ENCODE data around the gene GMDS.

Gene GMDS

GRCh38 chr6:1821513-1822183 is 423.8 kb downstream of the GMDS start:
- Histone ChIP-seq H3K9ac (no peak overlapping the region), H3K27me3 (ENCODE audit: control insufficient read depth, insufficient read depth, low read length) (no peaks in the 10 kb centered on the region), H3K36me3 (ENCODE audit: control insufficient read depth, insufficient read depth, low read length) (no peaks in the 10 kb centered on the region), H3K4me1 (no peaks in the 10 kb centered on the region), H2AFZ (no peak overlapping the region), H3K27ac (no peak overlapping the region), H3K4me3 (ENCODE audit: low read depth, low read length) (no peak overlapping the region), H3K79me2 (no peaks in the 10 kb centered on the region), H3K9me3 (ENCODE audit: control insufficient read depth, low read length) (no peaks in the 10 kb centered on the region), H3K4me2 (ENCODE audit: low read length) (no peak overlapping the region)
- TF ChIP-seq, protein P1, sequence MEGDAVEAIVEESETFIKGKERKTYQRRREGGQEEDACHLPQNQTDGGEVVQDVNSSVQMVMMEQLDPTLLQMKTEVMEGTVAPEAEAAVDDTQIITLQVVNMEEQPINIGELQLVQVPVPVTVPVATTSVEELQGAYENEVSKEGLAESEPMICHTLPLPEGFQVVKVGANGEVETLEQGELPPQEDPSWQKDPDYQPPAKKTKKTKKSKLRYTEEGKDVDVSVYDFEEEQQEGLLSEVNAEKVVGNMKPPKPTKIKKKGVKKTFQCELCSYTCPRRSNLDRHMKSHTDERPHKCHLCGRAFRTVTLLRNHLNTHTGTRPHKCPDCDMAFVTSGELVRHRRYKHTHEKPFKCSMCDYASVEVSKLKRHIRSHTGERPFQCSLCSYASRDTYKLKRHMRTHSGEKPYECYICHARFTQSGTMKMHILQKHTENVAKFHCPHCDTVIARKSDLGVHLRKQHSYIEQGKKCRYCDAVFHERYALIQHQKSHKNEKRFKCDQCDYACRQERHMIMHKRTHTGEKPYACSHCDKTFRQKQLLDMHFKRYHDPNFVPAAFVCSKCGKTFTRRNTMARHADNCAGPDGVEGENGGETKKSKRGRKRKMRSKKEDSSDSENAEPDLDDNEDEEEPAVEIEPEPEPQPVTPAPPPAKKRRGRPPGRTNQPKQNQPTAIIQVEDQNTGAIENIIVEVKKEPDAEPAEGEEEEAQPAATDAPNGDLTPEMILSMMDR (IDR thresholded peaks at IDR 0.05): no peak

GRCh38 chr6:1821164-1821512 is 424.3 kb downstream of the GMDS start:
- Histone ChIP-seq H2AFZ (no peak overlapping the region), H3K4me3 (ENCODE audit: low read depth, low read length) (no peak overlapping the region), H3K4me2 (ENCODE audit: low read length) (no peak overlapping the region), H3K9me3 (ENCODE audit: control insufficient read depth, low read length) (no peaks in the 10 kb centered on the region), H3K27ac (no peak overlapping the region), H3K27me3 (ENCODE audit: control insufficient read depth, insufficient read depth, low read length) (no peaks in the 10 kb centered on the region), H3K9ac (no peak overlapping the region), H3K36me3 (ENCODE audit: control insufficient read depth, insufficient read depth, low read length) (no peaks in the 10 kb centered on the region), H3K79me2 (no peaks in the 10 kb centered on the region), H3K4me1 (no peaks in the 10 kb centered on the region)
- TF ChIP-seq, protein P1 (IDR thresholded peaks at IDR 0.05): no peak

- H3K27me3 ChIP-seq (ENCODE audit: control insufficient read depth, insufficient read depth, low read length): no peaks in the 10 kb centered on the region
- H3K79me2 ChIP-seq: no peaks in the 10 kb centered on the region
- TF ChIP-seq, protein P1 (IDR thresholded peaks at IDR 0.05): no peak
- H3K4me2 ChIP-seq (ENCODE audit: low read length): no peak overlapping the region
- H3K9ac ChIP-seq: no peak overlapping the region
- no peak overlapping the region for H3K27ac ChIP-seq
- no peaks in the 10 kb centered on the region for H3K4me1 ChIP-seq
- H2AFZ ChIP-seq: no peak overlapping the region
- no peaks in the 10 kb centered on the region for H3K9me3 ChIP-seq (ENCODE audit: control insufficient read depth, low read length)
- H3K36me3 ChIP-seq (ENCODE audit: control insufficient read depth, insufficient read depth, low read length): no peaks in the 10 kb centered on the region
- no peak overlapping the region for H3K4me3 ChIP-seq (ENCODE audit: low read depth, low read length)
These were observed 424.7 kb downstream of the GMDS start for GRCh38 chr6:1820714-1821113.

DNA sequence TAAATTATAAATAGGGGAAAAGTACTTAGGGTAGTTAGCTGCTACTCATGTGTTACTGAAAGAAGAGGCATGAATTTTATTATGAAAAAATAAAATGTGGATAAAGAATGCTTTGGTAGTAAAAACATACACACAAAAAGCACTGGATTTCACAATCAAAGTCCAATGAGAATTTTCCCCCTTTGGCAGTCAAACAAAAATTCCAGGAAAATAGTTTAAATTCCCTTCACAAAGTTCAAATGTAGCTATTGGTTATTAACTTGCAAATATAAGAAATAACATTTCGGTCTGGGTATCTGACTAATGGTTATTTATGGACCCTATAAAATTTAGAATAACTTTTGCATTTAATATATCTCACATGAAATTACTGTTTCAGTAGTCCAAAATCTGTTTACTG is 425.2 kb downstream of the GMDS start:
- Histone ChIP-seq H3K36me3 (ENCODE audit: control insufficient read depth, insufficient read depth, low read length) (no peaks in the 10 kb centered on the region), H2AFZ (no peak overlapping the region), H3K4me2 (ENCODE audit: low read length) (no peak overlapping the region), H3K27me3 (ENCODE audit: control insufficient read depth, insufficient read depth, low read length) (no peaks in the 10 kb centered on the region), H3K9me3 (ENCODE audit: control insufficient read depth, low read length) (no peaks in the 10 kb centered on the region), H3K27ac (no peak overlapping the region), H3K9ac (no peak overlapping the region), H3K79me2 (no peaks in the 10 kb centered on the region), H3K4me3 (ENCODE audit: low read depth, low read length) (no peak overlapping the region), H3K4me1 (no peaks in the 10 kb centered on the region)
- TF ChIP-seq, protein P1 (IDR thresholded peaks at IDR 0.05): no peak

- H3K4me3 ChIP-seq (ENCODE audit: low read depth, low read length): no peak overlapping the region
- H3K9me3 ChIP-seq (ENCODE audit: control insufficient read depth, low read length): no peaks in the 10 kb centered on the region
- H3K27me3 ChIP-seq (ENCODE audit: control insufficient read depth, insufficient read depth, low read length): no peaks in the 10 kb centered on the region
- TF ChIP-seq, protein P1 (IDR thresholded peaks at IDR 0.05): no peak
- H3K79me2 ChIP-seq: no peaks in the 10 kb centered on the region
- H3K4me1 ChIP-seq: no peaks in the 10 kb centered on the region
- no peak overlapping the region for H3K4me2 ChIP-seq (ENCODE audit: low read length)
- H2AFZ ChIP-seq: no peak overlapping the region
- H3K9ac ChIP-seq: no peak overlapping the region
- H3K27ac ChIP-seq: no peak overlapping the region
- H3K36me3 ChIP-seq (ENCODE audit: control insufficient read depth, insufficient read depth, low read length): no peaks in the 10 kb centered on the region
These were observed 426.4 kb downstream of the GMDS start for GRCh38 chr6:1819007-1819406.
